ENCODE measurements around the gene USP43.
A peak's percentile ranks its signal among the peaks of the same experiment; 100 is the strongest.
"Not testable (repeated sequence)": the region's sequence is repeated elsewhere in the genome, so short reads cannot be mapped to it uniquely, and the experiment has no call there.

USP43 gene, protein sequence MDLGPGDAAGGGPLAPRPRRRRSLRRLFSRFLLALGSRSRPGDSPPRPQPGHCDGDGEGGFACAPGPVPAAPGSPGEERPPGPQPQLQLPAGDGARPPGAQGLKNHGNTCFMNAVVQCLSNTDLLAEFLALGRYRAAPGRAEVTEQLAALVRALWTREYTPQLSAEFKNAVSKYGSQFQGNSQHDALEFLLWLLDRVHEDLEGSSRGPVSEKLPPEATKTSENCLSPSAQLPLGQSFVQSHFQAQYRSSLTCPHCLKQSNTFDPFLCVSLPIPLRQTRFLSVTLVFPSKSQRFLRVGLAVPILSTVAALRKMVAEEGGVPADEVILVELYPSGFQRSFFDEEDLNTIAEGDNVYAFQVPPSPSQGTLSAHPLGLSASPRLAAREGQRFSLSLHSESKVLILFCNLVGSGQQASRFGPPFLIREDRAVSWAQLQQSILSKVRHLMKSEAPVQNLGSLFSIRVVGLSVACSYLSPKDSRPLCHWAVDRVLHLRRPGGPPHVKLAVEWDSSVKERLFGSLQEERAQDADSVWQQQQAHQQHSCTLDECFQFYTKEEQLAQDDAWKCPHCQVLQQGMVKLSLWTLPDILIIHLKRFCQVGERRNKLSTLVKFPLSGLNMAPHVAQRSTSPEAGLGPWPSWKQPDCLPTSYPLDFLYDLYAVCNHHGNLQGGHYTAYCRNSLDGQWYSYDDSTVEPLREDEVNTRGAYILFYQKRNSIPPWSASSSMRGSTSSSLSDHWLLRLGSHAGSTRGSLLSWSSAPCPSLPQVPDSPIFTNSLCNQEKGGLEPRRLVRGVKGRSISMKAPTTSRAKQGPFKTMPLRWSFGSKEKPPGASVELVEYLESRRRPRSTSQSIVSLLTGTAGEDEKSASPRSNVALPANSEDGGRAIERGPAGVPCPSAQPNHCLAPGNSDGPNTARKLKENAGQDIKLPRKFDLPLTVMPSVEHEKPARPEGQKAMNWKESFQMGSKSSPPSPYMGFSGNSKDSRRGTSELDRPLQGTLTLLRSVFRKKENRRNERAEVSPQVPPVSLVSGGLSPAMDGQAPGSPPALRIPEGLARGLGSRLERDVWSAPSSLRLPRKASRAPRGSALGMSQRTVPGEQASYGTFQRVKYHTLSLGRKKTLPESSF

DNA sequence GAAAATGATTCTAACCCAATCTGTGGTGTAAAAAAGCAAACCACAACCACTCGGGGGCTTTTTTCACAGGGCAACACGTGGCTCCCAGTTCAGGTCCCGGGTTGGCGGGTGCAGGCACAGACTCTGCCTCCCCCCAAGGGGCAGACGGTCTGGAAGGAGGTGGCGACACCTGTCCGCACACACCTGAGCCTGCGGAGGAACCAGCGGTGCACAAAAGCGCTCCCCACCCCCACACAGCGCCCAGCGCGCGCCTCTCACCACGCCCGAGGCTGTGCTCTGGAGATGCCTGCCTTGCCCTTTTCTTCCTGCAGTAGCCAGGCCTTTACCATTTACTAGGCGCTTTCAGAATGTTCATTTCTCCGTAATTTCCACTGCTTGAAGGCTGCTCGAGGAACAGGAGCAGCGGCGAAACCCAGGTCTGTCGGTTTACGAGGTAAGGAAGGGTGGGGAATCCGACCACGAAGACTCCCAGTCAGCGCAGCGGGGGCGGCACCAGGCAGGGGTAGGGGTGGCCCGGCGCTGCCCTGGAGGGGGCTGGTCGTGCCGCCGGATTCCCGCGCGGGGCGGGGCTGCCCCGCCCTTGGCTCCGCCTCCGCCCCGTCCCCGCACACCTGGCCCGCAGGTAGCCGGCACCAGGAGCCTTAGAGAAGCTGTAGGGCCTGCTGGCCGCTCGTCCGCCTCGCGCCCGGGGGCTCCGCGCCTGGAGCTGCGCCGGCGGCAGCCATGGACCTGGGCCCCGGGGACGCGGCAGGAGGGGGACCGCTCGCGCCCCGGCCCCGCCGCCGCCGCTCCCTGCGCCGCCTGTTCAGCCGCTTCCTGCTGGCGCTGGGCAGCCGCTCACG is at the start of gene USP43:
USP43 (plus strand) TSS at position 608 of the 842 bp plus-strand sequence; CDS start at position 724, 116 bp downstream.
- peaks cover 20% of the 10 kb centered on the region for H3K27me3 ChIP-seq (ENCODE audit: control insufficient read depth, low read length)
- H3K4me1 ChIP-seq (ENCODE audit: control insufficient read depth, low read length), result peaks cover 11% of the 10 kb centered on the region
- TF ChIP-seq, protein P1, sequence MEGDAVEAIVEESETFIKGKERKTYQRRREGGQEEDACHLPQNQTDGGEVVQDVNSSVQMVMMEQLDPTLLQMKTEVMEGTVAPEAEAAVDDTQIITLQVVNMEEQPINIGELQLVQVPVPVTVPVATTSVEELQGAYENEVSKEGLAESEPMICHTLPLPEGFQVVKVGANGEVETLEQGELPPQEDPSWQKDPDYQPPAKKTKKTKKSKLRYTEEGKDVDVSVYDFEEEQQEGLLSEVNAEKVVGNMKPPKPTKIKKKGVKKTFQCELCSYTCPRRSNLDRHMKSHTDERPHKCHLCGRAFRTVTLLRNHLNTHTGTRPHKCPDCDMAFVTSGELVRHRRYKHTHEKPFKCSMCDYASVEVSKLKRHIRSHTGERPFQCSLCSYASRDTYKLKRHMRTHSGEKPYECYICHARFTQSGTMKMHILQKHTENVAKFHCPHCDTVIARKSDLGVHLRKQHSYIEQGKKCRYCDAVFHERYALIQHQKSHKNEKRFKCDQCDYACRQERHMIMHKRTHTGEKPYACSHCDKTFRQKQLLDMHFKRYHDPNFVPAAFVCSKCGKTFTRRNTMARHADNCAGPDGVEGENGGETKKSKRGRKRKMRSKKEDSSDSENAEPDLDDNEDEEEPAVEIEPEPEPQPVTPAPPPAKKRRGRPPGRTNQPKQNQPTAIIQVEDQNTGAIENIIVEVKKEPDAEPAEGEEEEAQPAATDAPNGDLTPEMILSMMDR (IDR thresholded peaks at IDR 0.05; ENCODE audit: low read depth, low read length, poor library complexity, severe bottlenecking), result no peak
- TF ChIP-seq EZH2phosphoT487 (IDR thresholded peaks at IDR 0.05; ENCODE audit: borderline replicate concordance, low read length), result no peak
- no peaks in the 10 kb centered on the region for H3K36me3 ChIP-seq (ENCODE audit: control insufficient read depth, low read length)
- H3K4me3 ChIP-seq (ENCODE audit: low read length), result peak within 1 kb of the TSS; percentile 82
- no peaks in the 10 kb centered on the region for H3K79me2 ChIP-seq (ENCODE audit: control insufficient read depth, low read length)
- H3K27ac ChIP-seq (ENCODE audit: low read depth, low read length), result no peak within 1 kb of the TSS
- no peaks in the 10 kb centered on the region for H3F3A ChIP-seq (ENCODE audit: control insufficient read depth, insufficient read depth)
- no peaks in the 10 kb centered on the region for H3K9me2 ChIP-seq (replicated peaks; ENCODE audit: control insufficient read depth, low read length)
- H4K20me1 ChIP-seq (ENCODE audit: control insufficient read depth, insufficient read depth, low read depth, low read length), result no peaks in the 10 kb centered on the region
- H3K4me2 ChIP-seq (ENCODE audit: low read length), result peak within 1 kb of the TSS; percentile 96
- H3K9me3 ChIP-seq (ENCODE audit: control insufficient read depth, insufficient read depth, low read length), result no peaks in the 10 kb centered on the region

DNA sequence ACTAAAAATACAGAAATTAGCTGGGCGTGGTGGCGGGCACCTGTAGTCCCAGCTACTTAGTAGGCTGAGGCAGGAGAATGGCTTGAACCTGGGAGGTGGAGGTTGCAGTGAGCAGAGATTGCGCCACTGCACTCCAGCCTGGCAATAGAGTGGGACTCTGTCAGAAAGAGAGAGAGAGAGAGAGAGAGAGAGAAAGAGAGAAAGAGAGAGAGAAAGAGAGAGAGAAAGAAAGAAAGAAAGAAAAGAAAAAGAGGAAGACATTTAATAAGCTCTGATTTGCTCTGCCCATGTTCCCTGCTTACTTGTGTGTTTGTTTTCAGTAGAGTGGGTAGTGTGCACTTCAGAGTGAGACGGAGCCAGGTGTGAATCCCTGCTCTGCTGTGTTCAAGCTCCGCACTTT is 47.7 kb upstream of the USP43 start:
- H4K20me1 ChIP-seq (ENCODE audit: control insufficient read depth, insufficient read depth, low read depth, low read length); H3K79me2 ChIP-seq (ENCODE audit: control insufficient read depth, low read length); H3K9me3 ChIP-seq (ENCODE audit: control insufficient read depth, insufficient read depth, low read length); H3F3A ChIP-seq (ENCODE audit: control insufficient read depth, insufficient read depth); H3K27ac ChIP-seq (ENCODE audit: low read depth, low read length); H3K4me2 ChIP-seq (ENCODE audit: low read length); H3K9me2 ChIP-seq (replicated peaks; ENCODE audit: control insufficient read depth, low read length); H3K4me1 ChIP-seq (ENCODE audit: control insufficient read depth, low read length); H3K36me3 ChIP-seq (ENCODE audit: control insufficient read depth, low read length); H3K27me3 ChIP-seq (ENCODE audit: control insufficient read depth, low read length); H3K4me3 ChIP-seq (ENCODE audit: low read length): not testable (repeated sequence)

DNA sequence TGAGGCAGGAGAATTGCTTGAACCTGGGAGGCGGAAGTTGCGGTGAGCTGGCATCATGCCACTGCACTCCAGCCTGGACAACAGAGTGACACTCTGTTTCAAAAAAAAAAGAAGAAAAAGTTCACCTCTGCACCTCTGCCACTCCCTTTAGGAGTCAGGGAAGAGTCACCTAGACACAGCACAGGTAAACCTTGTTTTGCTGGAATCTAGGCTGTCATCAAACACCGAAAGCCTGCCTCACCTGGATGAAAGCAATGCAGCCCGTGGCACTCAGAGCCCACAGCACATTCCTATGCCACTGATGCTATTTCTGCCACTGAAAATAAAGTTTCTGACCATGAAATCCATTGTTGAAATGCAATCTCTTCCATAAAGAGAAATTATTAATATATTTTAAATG is 46.7 kb upstream of the USP43 start:
- Histone ChIP-seq H3K27me3 (ENCODE audit: control insufficient read depth, low read length) (no peaks in the 10 kb centered on the region), H3K9me2 (replicated peaks; ENCODE audit: control insufficient read depth, low read length) (no peaks in the 10 kb centered on the region), H3K27ac (ENCODE audit: low read depth, low read length) (no peak overlapping the region), H3F3A (ENCODE audit: control insufficient read depth, insufficient read depth) (no peaks in the 10 kb centered on the region), H3K4me2 (ENCODE audit: low read length) (no peak overlapping the region), H3K4me3 (ENCODE audit: low read length) (no peak overlapping the region), H4K20me1 (ENCODE audit: control insufficient read depth, insufficient read depth, low read depth, low read length) (no peaks in the 10 kb centered on the region), H3K36me3 (ENCODE audit: control insufficient read depth, low read length) (no peaks in the 10 kb centered on the region), H3K79me2 (ENCODE audit: control insufficient read depth, low read length) (no peaks in the 10 kb centered on the region), H3K4me1 (ENCODE audit: control insufficient read depth, low read length) (no peaks in the 10 kb centered on the region), H3K9me3 (ENCODE audit: control insufficient read depth, insufficient read depth, low read length) (no peaks in the 10 kb centered on the region)
- no peak for TF ChIP-seq EZH2phosphoT487 (IDR thresholded peaks at IDR 0.05; ENCODE audit: borderline replicate concordance, low read length)
- TF ChIP-seq, protein P1 (IDR thresholded peaks at IDR 0.05; ENCODE audit: low read depth, low read length, poor library complexity, severe bottlenecking), result no peak

DNA sequence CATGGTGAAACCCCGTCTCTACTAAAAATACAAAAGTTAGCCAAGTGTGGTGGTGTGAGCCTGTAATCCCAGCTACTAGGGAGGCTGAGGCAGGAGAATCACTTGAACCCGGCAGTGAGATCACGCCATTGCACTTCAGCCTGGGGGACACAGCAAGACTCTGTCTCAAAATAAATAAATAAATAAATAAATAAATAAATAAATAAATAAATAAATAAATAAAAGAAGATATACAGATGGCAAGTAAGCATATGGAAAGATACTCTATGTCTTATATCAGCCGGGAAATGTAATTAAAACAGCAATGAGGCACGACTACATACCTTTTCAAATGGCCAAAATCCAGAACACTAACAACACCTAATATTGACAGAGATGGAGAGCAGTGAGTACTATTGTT is 40.7 kb upstream of the USP43 start:
- H3K27me3 ChIP-seq (ENCODE audit: control insufficient read depth, low read length); H3K4me1 ChIP-seq (ENCODE audit: control insufficient read depth, low read length); H3K4me2 ChIP-seq (ENCODE audit: low read length); H3K9me2 ChIP-seq (replicated peaks; ENCODE audit: control insufficient read depth, low read length); H3K79me2 ChIP-seq (ENCODE audit: control insufficient read depth, low read length); H3K36me3 ChIP-seq (ENCODE audit: control insufficient read depth, low read length); H3K27ac ChIP-seq (ENCODE audit: low read depth, low read length); H3F3A ChIP-seq (ENCODE audit: control insufficient read depth, insufficient read depth); H3K9me3 ChIP-seq (ENCODE audit: control insufficient read depth, insufficient read depth, low read length); H3K4me3 ChIP-seq (ENCODE audit: low read length); H4K20me1 ChIP-seq (ENCODE audit: control insufficient read depth, insufficient read depth, low read depth, low read length): not testable (repeated sequence)
